H1 (cell line): Measurements from ENCODE around the gene ZNF506. TPM values are rescaled to one million over a fixed set of nuclear protein-coding genes. Genes with fewer than 3 reads are reported as not detected.
"Not testable (repeated sequence)": the region's sequence is repeated elsewhere in the genome, so short reads cannot be mapped to it uniquely, and the experiment has no call there.

ENCODE experiments used
- CTCF ChIA-PET: fragments of 300-600 bp; sonication (Branson Sonifier 250); formaldehyde crosslinking; loops from one replicate; lab custom pipeline; 2021; ENCODE audit not compliant: partially characterized antibody; lab: Charles Lee
- POLR2A ChIA-PET: fragments of 300-600 bp; sonication (Branson Sonifier 250); formaldehyde crosslinking; loops from one replicate; lab custom pipeline; 2021; ENCODE audit warnings: inconsistent platforms; ENCODE audit not compliant: partially characterized antibody; lab: Charles Lee
- DNase-seq, 2 experiments: peaks; one replicate each; pipeline versions ENCODE4 v3.0.0 to v3.0.0-alpha.2; 2010 to 2022; ENCODE audit warnings: low spot score in 2 of 2, low read depth in 1 of 2, mixed read lengths in 1 of 2
- FAIRE-seq: peaks from 2 replicates; lab custom pipeline; 2011; peaks lifted over from hg19 to GRCh38; lab: Jason Lieb, UNC
- H2AFZ ChIP-seq: 2 replicates; pipeline ENCODE4 v1.8.1; 2012; ENCODE audit warnings: low read length, inconsistent platforms
- H2AK5ac ChIP-seq: 2 replicates; pipeline ENCODE4 v1.6.1; 2013; ENCODE audit warnings: low read depth, low read length
- H2BK120ac ChIP-seq: replicated peaks from 2 replicates; pipeline ENCODE3; 2013; ENCODE audit warnings: low read depth, low read length, inconsistent platforms
- H2BK12ac ChIP-seq: 2 replicates; pipeline ENCODE4 v1.6.1; 2013; ENCODE audit warnings: low read depth, low read length
- H2BK15ac ChIP-seq: 2 replicates; pipeline ENCODE4 v1.6.1; 2013; ENCODE audit warnings: low read length
- H2BK20ac ChIP-seq: 2 replicates; pipeline ENCODE4 v1.6.1; 2013; ENCODE audit warnings: low read length
- H2BK5ac ChIP-seq: 2 replicates; pipeline ENCODE4 v1.6.1; 2013; ENCODE audit warnings: low read depth, low read length
- H3K14ac ChIP-seq: 2 replicates; pipeline ENCODE4 v1.6.1; 2013; ENCODE audit warnings: inconsistent platforms; ENCODE audit not compliant: insufficient read length
- H3K18ac ChIP-seq: 2 replicates; pipeline ENCODE4 v1.6.1; 2013; ENCODE audit warnings: low read length; ENCODE audit errors: extremely low read depth
- H3K23ac ChIP-seq: 2 replicates; pipeline ENCODE4 v1.6.1; 2013; ENCODE audit warnings: inconsistent platforms; ENCODE audit not compliant: insufficient read length
- H3K23me2 ChIP-seq: 2 replicates; pipeline ENCODE4 v1.6.1; 2013; ENCODE audit warnings: low read depth, low read length
- H3K27ac ChIP-seq: 2 replicates; pipeline ENCODE4 v1.6.1; 2011; ENCODE audit warnings: low read depth, low read length, inconsistent platforms
- H3K27me3 ChIP-seq, 4 experiments: replicated peaks in 1 of 4; 1 replicate in 1 of 4; 2 replicates in 3 of 4; pipeline versions ENCODE4 v1.6.1 to v1.8.1; 2011 to 2013; ENCODE audit warnings: low read length in 3 of 4, mild to moderate bottlenecking in 3 of 4, inconsistent platforms in 2 of 4, mixed read lengths in 2 of 4, moderate library complexity in 1 of 4; ENCODE audit not compliant: control insufficient read depth in 3 of 4, insufficient read depth in 3 of 4; ENCODE audit errors: extremely low read depth in 1 of 4
- H3K36me3 ChIP-seq, 4 experiments: 2 replicates each; pipeline versions ENCODE4 v1.6.1 to v1.8.1; 2011 to 2013; ENCODE audit warnings: mild to moderate bottlenecking in 4 of 4, low read length in 3 of 4, moderate library complexity in 2 of 4, control low read depth in 1 of 4, inconsistent platforms in 1 of 4; ENCODE audit not compliant: insufficient read depth in 4 of 4, control insufficient read depth in 2 of 4
- H3K4ac ChIP-seq: replicated peaks from 2 replicates; pipeline ENCODE3; 2013; ENCODE audit warnings: low read length, low read depth, mixed read lengths, inconsistent platforms; ENCODE audit not compliant: insufficient read length
- H3K4me1 ChIP-seq, 4 experiments: replicated peaks in 1 of 4; 1 replicate in 1 of 4; 2 replicates in 3 of 4; pipeline versions ENCODE4 v1.6.1 to v1.8.1; 2011 to 2013; ENCODE audit warnings: low read length in 3 of 4, inconsistent platforms in 2 of 4, mixed read lengths in 1 of 4; ENCODE audit not compliant: insufficient read depth in 4 of 4, control insufficient read depth in 3 of 4
- H3K4me2 ChIP-seq, 2 experiments: 2 replicates each; pipeline versions ENCODE4 v1.6.1 to v1.8.1; 2011 to 2013; ENCODE audit warnings: low read depth in 2 of 2, low read length in 2 of 2, control low read depth in 1 of 2, inconsistent platforms in 1 of 2, mild to moderate bottlenecking in 1 of 2; ENCODE audit not compliant: insufficient read depth in 1 of 2
- H3K4me3 ChIP-seq, 4 experiments: fragments of 200-600, 300-600 bp in 1 of 4; sonication (generic), shearing (Covaris generic), sonication (Bioruptor Twin) in 1 of 4; 2 replicates each; pipeline versions ENCODE4 v1.5.1 to v1.8.1; 2011 to 2016; ENCODE audit warnings: low read length in 4 of 4, low read depth in 3 of 4, control low read depth in 2 of 4, inconsistent platforms in 2 of 4, mild to moderate bottlenecking in 2 of 4, mixed read lengths in 1 of 4, moderate library complexity in 1 of 4; ENCODE audit not compliant: insufficient read depth in 2 of 4; ENCODE audit errors: extremely low read depth in 1 of 4
- H3K56ac ChIP-seq: replicated peaks from 2 replicates; pipeline ENCODE3; 2013; ENCODE audit warnings: low read depth, mild to moderate bottlenecking, mixed read lengths, low read length, inconsistent platforms; ENCODE audit not compliant: insufficient read length
- H3K79me1 ChIP-seq: 2 replicates; pipeline ENCODE4 v1.6.1; 2013; ENCODE audit warnings: low read depth, low read length, control low read depth
- H3K79me2 ChIP-seq, 2 experiments: 2 replicates each; pipeline versions ENCODE4 v1.6.1 to v1.8.1; 2012 to 2013; ENCODE audit warnings: low read length in 2 of 2, mild to moderate bottlenecking in 2 of 2, inconsistent platforms in 1 of 2; ENCODE audit not compliant: insufficient read depth in 2 of 2, control insufficient read depth in 1 of 2
- H3K9ac ChIP-seq, 4 experiments: replicated peaks in 1 of 4; 1 replicate in 1 of 4; 2 replicates in 3 of 4; pipeline versions ENCODE4 v1.6.1 to v1.8.1; 2011 to 2013; ENCODE audit warnings: low read depth in 3 of 4, low read length in 3 of 4, control low read depth in 2 of 4, mild to moderate bottlenecking in 2 of 4, moderate library complexity in 2 of 4, inconsistent platforms in 1 of 4; ENCODE audit errors: extremely low read depth in 1 of 4
- H3K9me3 ChIP-seq, 2 experiments: 2 replicates each; pipeline versions ENCODE4 v1.6.1 to v1.8.1; 2012 to 2013; ENCODE audit warnings: mild to moderate bottlenecking in 2 of 2, moderate library complexity in 2 of 2, control low read depth in 1 of 2, inconsistent platforms in 1 of 2, low read depth in 1 of 2, low read length in 1 of 2, mixed read lengths in 1 of 2; ENCODE audit not compliant: insufficient read depth in 2 of 2
- H4K20me1 ChIP-seq, 2 experiments: replicated peaks in 1 of 2; 2 replicates each; pipeline versions ENCODE3 to v1.8.1; 2011 to 2013; ENCODE audit warnings: inconsistent platforms in 2 of 2, low read length in 2 of 2, mild to moderate bottlenecking in 1 of 2; ENCODE audit not compliant: insufficient read depth in 2 of 2, control insufficient read depth in 1 of 2
- H4K5ac ChIP-seq: 2 replicates; pipeline ENCODE4 v1.6.1; 2013; ENCODE audit warnings: low read length, low read depth, mixed read lengths, inconsistent platforms; ENCODE audit not compliant: insufficient read length
- H4K8ac ChIP-seq: 2 replicates; pipeline ENCODE4 v1.8.0; 2013; ENCODE audit warnings: mild to moderate bottlenecking, moderate library complexity, low read length, inconsistent platforms; ENCODE audit not compliant: insufficient read depth; ENCODE audit errors: extremely low read depth
- H4K91ac ChIP-seq: replicated peaks from 2 replicates; pipeline ENCODE3; 2013; ENCODE audit warnings: low read length, mixed read lengths, inconsistent platforms; ENCODE audit not compliant: insufficient read length
- JUN ChIP-seq: IDR thresholded peaks from 2 replicates; pipeline ENCODE4 v1.6.1; 2011; ENCODE audit warnings: low read depth, mild to moderate bottlenecking, improper control_type of control experiment, low read length
- SAP30 ChIP-seq: fragments of 300-600 bp; sonication (generic); IDR thresholded peaks from 2 replicates; pipeline ENCODE4 v1.7.1; 2012; ENCODE audit warnings: low read length, moderate library complexity, mild to moderate bottlenecking, inconsistent platforms; ENCODE audit not compliant: insufficient read depth, insufficient replicate concordance
- SP4 ChIP-seq: IDR thresholded peaks from 2 replicates; pipeline ENCODE4 v1.6.1; 2012; ENCODE audit warnings: low read length, inconsistent platforms
- SUZ12 ChIP-seq: fragments of 200-600 bp; sonication (generic); IDR thresholded peaks from 2 replicates; pipeline ENCODE4 v1.6.1; 2012; ENCODE audit warnings: mild to moderate bottlenecking, inconsistent platforms, low read length, moderate library complexity, mixed read lengths
- WGBS, 2 experiments: shearing (Covaris generic) in 1 of 2; methylation state at CpG; one replicate each; pipeline versions ENCODE4 v1.1.6 to v1.1.7; 2013 to 2015; ENCODE audit warnings: low lambda C conversion rate in 2 of 2, mixed read lengths in 2 of 2, inconsistent platforms in 1 of 2, low coverage in 1 of 2, missing lambda C conversion rate in 1 of 2; ENCODE audit not compliant: insufficient replicate concordance in 2 of 2, insufficient coverage in 1 of 2, insufficient read length in 1 of 2; ENCODE audit errors: extremely low coverage in 1 of 2, missing lambda C conversion rate in 1 of 2; 5-methylcytosine and 5-hydroxymethylcytosine counted together
- polyA plus RNA-seq, 7 experiments: library from polyadenylated mRNA; depleted of rRNA in 3 of 7; stranded (reverse) in 5 of 7; unstranded in 2 of 7; fragments of >200 nt in 5 of 7; fragments of 200-250 nt in 2 of 7; gene quantifications; 1 replicate in 5 of 7; 2 replicates in 1 of 7; 4 replicates in 1 of 7; pipeline versions ENCODE4 v1.2.1 to v1.2.3, GENCODE V29; 2011 to 2013; ENCODE audit warnings: missing spikeins in 2 of 7, mixed read lengths in 2 of 7
- total RNA-seq: library from RNA; stranded (reverse); fragmentation: NEBNext Ultra II Directional; extraction: Animal tissue kit (Norgen Biotek cat#: 25700); gene quantifications from 2 replicates; pipeline ENCODE4 v1.2.1, GENCODE V29; 2021
- TF ChIP-seq, protein P1 (sequence below): IDR thresholded peaks from 2 replicates; pipeline ENCODE4 v1.6.1; 2011; ENCODE audit warnings: low read depth, mild to moderate bottlenecking, low read length; ENCODE audit not compliant: insufficient read depth

Gene ZNF506
- total and polyA plus RNA-seq, 2 of the 8 experiments (the other 6 are each of a cell fraction or from before 2014, with no cell fraction given): 4.5 to 8.3 TPM

DNA sequence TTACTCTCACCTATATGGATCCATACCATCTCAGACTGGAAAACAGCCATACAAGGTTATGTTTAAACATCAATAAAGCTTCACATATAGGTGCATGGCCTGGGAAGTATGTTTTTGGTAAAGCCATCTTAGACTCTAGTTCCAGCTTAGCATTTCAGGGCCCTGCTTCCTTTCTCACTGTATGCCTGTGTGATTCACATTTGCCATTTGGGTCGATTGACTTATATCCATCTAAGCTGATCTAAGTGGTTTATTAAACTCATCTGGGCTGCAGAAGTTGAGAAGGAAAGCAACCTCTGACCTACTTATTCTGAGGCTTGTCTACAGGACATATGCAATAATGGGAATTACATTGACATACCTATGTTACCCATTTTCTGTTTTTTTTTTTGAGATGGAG is 33.5 kb downstream of the ZNF506 start (continued):
- no peak for TF ChIP-seq SP4
- TF ChIP-seq, protein P1, sequence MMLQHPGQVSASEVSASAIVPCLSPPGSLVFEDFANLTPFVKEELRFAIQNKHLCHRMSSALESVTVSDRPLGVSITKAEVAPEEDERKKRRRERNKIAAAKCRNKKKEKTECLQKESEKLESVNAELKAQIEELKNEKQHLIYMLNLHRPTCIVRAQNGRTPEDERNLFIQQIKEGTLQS: no peak
- TF ChIP-seq SUZ12: no peak
- no peak for TF ChIP-seq SAP30
- TF ChIP-seq JUN: no peak
- TF ChIP-seq, all 59 proteins: peak for 0

DNA sequence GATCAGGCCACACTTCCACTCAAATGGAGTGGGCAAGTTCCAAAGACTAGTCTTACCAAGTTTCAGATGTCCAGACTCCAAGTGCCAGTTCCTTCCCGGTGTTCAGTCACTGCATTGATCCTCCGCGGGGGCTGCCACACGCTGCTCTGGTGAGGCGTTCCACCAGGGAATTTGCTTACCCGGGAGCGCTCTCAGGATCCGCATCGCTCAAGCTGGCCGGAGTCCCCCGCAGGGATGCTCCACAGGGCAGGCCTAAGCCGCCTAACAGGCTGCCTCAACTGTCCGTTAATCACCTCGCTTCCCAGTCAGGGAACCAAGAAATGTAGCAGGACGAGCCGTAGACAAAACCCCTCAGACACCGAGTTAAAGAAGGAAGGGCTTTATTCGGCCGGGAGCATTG is 36.1 kb downstream of the ZNF506 start:
- WGBS, 2 experiments: 96% methylated on average over 19 of the region's 19 CpGs; no CpG with 5 or more reads in 1 of the 2 experiments
- H4K20me1 ChIP-seq, H3K27me3 ChIP-seq, H2BK15ac ChIP-seq, H3K79me2 ChIP-seq, H4K8ac ChIP-seq, H3K18ac ChIP-seq, H2BK120ac ChIP-seq, CTCF ChIA-PET, H3K4me2 ChIP-seq, H2AK5ac ChIP-seq, H2BK20ac ChIP-seq, H3K79me1 ChIP-seq, FAIRE-seq, H3K23me2 ChIP-seq, H3K14ac ChIP-seq, H3K4ac ChIP-seq, H4K91ac ChIP-seq, H3K27ac ChIP-seq, H3K9me3 ChIP-seq, H2AFZ ChIP-seq, H3K4me3 ChIP-seq, H4K5ac ChIP-seq, H2BK5ac ChIP-seq, H2BK12ac ChIP-seq, H3K9ac ChIP-seq, H3K4me1 ChIP-seq, DNase-seq, H3K56ac ChIP-seq, H3K23ac ChIP-seq: not testable (repeated sequence)
- POLR2A ChIA-PET: interaction anchor here (6.0 kb wide), 1 partner anchor 8 kb away, joined by 36 read pairs; no protein-coding TSS in a partner anchor
- peaks cover 3 to 21% (median 5%) of the 10 kb centered on the region in 4 experiments; a peak in 5 of 8 replicates for H3K36me3 ChIP-seq
